HepG2 (cell line): ENCODE results near the gene ARFGAP2. TPM values are rescaled to one million over a fixed set of nuclear protein-coding genes. Genes with fewer than 3 reads are reported as not detected.

ENCODE experiments used
- ATAC-seq: fragments of 200-7000 bp; cut with Tn5 transposase; 3 replicates; pipeline ENCODE4 v1.9.1; 2020; ENCODE audit warnings: mild to moderate bottlenecking, moderate library complexity
- BruUV-seq: library from RNA; stranded (reverse); fragments of 400-500 nt; replicated peaks from 2 replicates; lab custom pipeline; 2021; lab: Mats Ljungman, UMichigan
- CTCF ChIA-PET: fragments of 300-600 bp; formaldehyde crosslinking; extraction: SDS; loops from one replicate; lab custom pipeline; 2021; ENCODE audit warnings: low total read pairs, inconsistent platforms, low intra/inter-chr PET ratio; lab: Yijun Ruan, JAX
- POLR2A ChIA-PET: fragments of 350-600 bp; sonication (Branson Sonifier 250); formaldehyde crosslinking; loops from one replicate; lab custom pipeline; 2020; ENCODE audit warnings: antibody characterized with exemption, inconsistent platforms; lab: Yijun Ruan, JAX
- DNase-seq: peaks from one replicate; pipeline ENCODE4 v3.0.0-alpha.2; 2015; ENCODE audit warnings: low spot score
- FAIRE-seq: peaks from 3 replicates; lab custom pipeline; 2011; peaks lifted over from hg19 to GRCh38; lab: Jason Lieb, UNC
- H2AFZ ChIP-seq: one replicate; pipeline ENCODE4 v1.6.1; 2011; ENCODE audit warnings: low read length, inconsistent platforms
- H3K27ac ChIP-seq: fragments of 300-600 bp; 3 replicates; pipeline ENCODE4 v1.8.0; 2011; ENCODE audit warnings: mixed run types, mild to moderate bottlenecking, mixed read lengths, low read length, inconsistent platforms; ENCODE audit not compliant: insufficient read depth; ENCODE audit errors: extremely low read length
- H3K27me3 ChIP-seq, 2 experiments: fragments of 200-600 bp in 1 of 2; 2 replicates in 1 of 2; 3 replicates in 1 of 2; pipeline versions ENCODE4 v1.6.0 to v1.8.0; 2011; ENCODE audit warnings: low read length in 2 of 2, mild to moderate bottlenecking in 2 of 2, moderate library complexity in 2 of 2, inconsistent platforms in 1 of 2; ENCODE audit not compliant: insufficient read depth in 2 of 2, control insufficient read depth in 1 of 2
- H3K36me3 ChIP-seq, 2 experiments: fragments of 200-600 bp in 1 of 2; replicated peaks in 1 of 2; 2 replicates in 1 of 2; 3 replicates in 1 of 2; pipeline versions ENCODE4 v1.5.1 to v1.8.0; 2011; ENCODE audit warnings: low read length in 2 of 2, inconsistent platforms in 1 of 2; ENCODE audit not compliant: insufficient read depth in 2 of 2, control insufficient read depth in 1 of 2
- H3K4me1 ChIP-seq: 2 replicates; pipeline ENCODE4 v1.5.1; 2012; ENCODE audit warnings: low read length, inconsistent platforms; ENCODE audit not compliant: insufficient read depth
- H3K4me2 ChIP-seq: 2 replicates; pipeline ENCODE4 v1.6.0; 2011; ENCODE audit warnings: low read depth, low read length, inconsistent platforms
- H3K4me3 ChIP-seq, 3 experiments: fragments of 200-600 bp in 1 of 3; sonication (generic), shearing (Covaris generic) in 1 of 3; replicated peaks in 1 of 3; 2 replicates each; pipeline ENCODE4 v1.5.1; 2011 to 2016; ENCODE audit warnings: low read length in 3 of 3, inconsistent platforms in 2 of 3, low read depth in 2 of 3, mild to moderate bottlenecking in 2 of 3, control low read depth in 1 of 3, mixed read lengths in 1 of 3; ENCODE audit not compliant: insufficient read depth in 1 of 3
- H3K79me2 ChIP-seq: one replicate; pipeline ENCODE4 v1.6.1; 2011; ENCODE audit warnings: low read length, inconsistent platforms; ENCODE audit not compliant: insufficient read depth
- H3K9ac ChIP-seq: 2 replicates; pipeline ENCODE4 v1.6.0; 2011; ENCODE audit warnings: mild to moderate bottlenecking, low read depth, low read length, inconsistent platforms; ENCODE audit not compliant: insufficient read depth
- H3K9me3 ChIP-seq: 2 replicates; pipeline ENCODE4 v1.5.1; 2012; ENCODE audit warnings: mild to moderate bottlenecking, low read length
- H4K20me1 ChIP-seq: 2 replicates; pipeline ENCODE4 v1.6.0; 2011; ENCODE audit warnings: inconsistent platforms, mild to moderate bottlenecking, low read length, moderate library complexity; ENCODE audit not compliant: insufficient read depth
- AGO2 ChIP-seq: fragments of 200-400 bp; formaldehyde crosslinking; optimal IDR thresholded peaks from 2 replicates; pipeline ENCODE3; 2017; ENCODE audit warnings: mild to moderate bottlenecking, low read depth, low read length, moderate library complexity
- RFXAP ChIP-seq: sonication (generic); formaldehyde crosslinking; IDR thresholded peaks from 2 replicates; pipeline ENCODE4 v1.4.0; 2020; ENCODE audit warnings: missing genetic modification reagents, borderline replicate concordance
- ZNF362 ChIP-seq: sonication (generic); formaldehyde crosslinking; IDR thresholded peaks from 2 replicates; pipeline ENCODE4 v1.4.0; 2020; ENCODE audit warnings: missing genetic modification reagents, mild to moderate bottlenecking, borderline replicate concordance
- WGBS: methylation state at CpG from one replicate; pipeline ENCODE4 v1.1.6; 2017; ENCODE audit warnings: low lambda C conversion rate; 5-methylcytosine and 5-hydroxymethylcytosine counted together
- in situ Hi-C: cut with HindIII; loops from 2 replicates; pipeline ENCODE4 v1.10.0; 2017; ENCODE audit warnings: low pct_unique_long_range_greater_than_20kb; ENCODE audit not compliant: extremely low pct_ligation_motif_present
- intact Hi-C: fragments of 100-400 bp; cut with micrococcal nuclease; formaldehyde crosslinking; loops from one replicate; pipeline ENCODE4 v1.10.0; 2022; ENCODE audit not compliant: unreplicated experiment
- polyA plus RNA-seq, 8 experiments: library from polyadenylated mRNA; depleted of rRNA in 3 of 8; stranded (reverse) in 7 of 8; unstranded in 1 of 8; fragments of >200 nt; fragmentation: Illumina TruSeq in 4 of 8; extraction: Trizol in 4 of 8; gene quantifications; 2 replicates each; pipeline versions ENCODE4 v1.2.1 to v1.2.3, GENCODE V29; 2011 to 2016; ENCODE audit warnings: low read depth in 4 of 8, missing spikeins in 1 of 8, mixed read lengths in 1 of 8; ENCODE audit not compliant: insufficient read depth in 1 of 8
- total RNA-seq, 5 experiments: library from RNA; depleted of rRNA; stranded (reverse); fragments of >200 nt; fragmentation: Illumina TruSeq; extraction: Trizol; gene quantifications; 2 replicates each; pipeline ENCODE4 v1.2.3, GENCODE V29; 2016; ENCODE audit warnings: low read depth in 1 of 5

The ARFGAP2 gene
- total and polyA plus RNA-seq, 2 of the 13 experiments (the other 11 are each of a cell fraction or from before 2014, with no cell fraction given), result 32.3 to 75.3 TPM

GRCh38 chr11:47183969-47184368 lies 7.3 kb upstream of the ARFGAP2 start (continued):
- TF ChIP-seq ZNF362 (CRISPR knock-in tag), result peak; percentile 54; the same call in 1 of the 2 replicates

GRCh38 chr11:47183031-47183856 lies 6.6 kb upstream of the ARFGAP2 start:
- no peak for DNase-seq
- TF ChIP-seq RFXAP (CRISPR knock-in tag), result no peak
- peak; percentile 1 for TF ChIP-seq AGO2
- no peak for FAIRE-seq
- BruUV-seq, result no TSS peak
- H3K27ac ChIP-seq, result peak overlapping the region; percentile 98
- WGBS, result 95% methylated on average over 19 of the region's 25 CpGs
- H3K9me3 ChIP-seq, result no peaks in the 10 kb centered on the region
- CTCF ChIA-PET, result no interaction called here
- intact Hi-C loops (no loop called here), in situ Hi-C loops (no loop called here)
- no peaks in the 10 kb centered on the region for H3K27me3 ChIP-seq
- POLR2A ChIA-PET, result interaction anchor here (0.7 to 9.2 kb wide), 7 partner anchors 10 to 76 kb away, joined by 3 to 247 read pairs (median 5); partner anchors contain the start of genes DDB2 and NR1H3
- no peaks in the 10 kb centered on the region for H4K20me1 ChIP-seq
- 0 out of 6 replicates have a peak overlapping the region, but pooled peaks of 1 of the 3 experiments have one; percentile 86 for H3K4me3 ChIP-seq
- H3K9ac ChIP-seq, result peak overlapping the region; percentile 29; the same call in 1 of the 2 replicates
- ATAC-seq, result no peak
- peaks cover 25% of the 10 kb centered on the region for H3K79me2 ChIP-seq
- peak overlapping the region; percentile 86 for H3K4me2 ChIP-seq
- H3K36me3 ChIP-seq, result peaks cover 17 to 28% of the 10 kb centered on the region in 2 experiments
- peaks cover 51% of the 10 kb centered on the region for H3K4me1 ChIP-seq
- no peak overlapping the region for H2AFZ ChIP-seq
